Esophagus muscularis mucosa (tissue), 3 donors: ENCODE results near the gene EXD1.

Experiments used
- POLR2A ChIP-seq: fragments of 450-650 bp; IDR thresholded peaks from one replicate; pipeline ENCODE4 v1.6.1; 2017; ENCODE audit warnings: antibody characterized with exemption, moderate library complexity, mild to moderate bottlenecking, low read depth
- TF ChIP-seq, protein P1 (sequence below), 3 experiments: fragments of 200-600 bp in 2 of 3; fragments of 450-650 bp in 1 of 3; sonication (generic) in 2 of 3; IDR thresholded peaks; one replicate each; pipeline ENCODE4 v1.5.1; 2017 to 2019; ENCODE audit warnings: antibody characterized with exemption in 3 of 3, mild to moderate bottlenecking in 2 of 3, moderate library complexity in 1 of 3

DNA sequence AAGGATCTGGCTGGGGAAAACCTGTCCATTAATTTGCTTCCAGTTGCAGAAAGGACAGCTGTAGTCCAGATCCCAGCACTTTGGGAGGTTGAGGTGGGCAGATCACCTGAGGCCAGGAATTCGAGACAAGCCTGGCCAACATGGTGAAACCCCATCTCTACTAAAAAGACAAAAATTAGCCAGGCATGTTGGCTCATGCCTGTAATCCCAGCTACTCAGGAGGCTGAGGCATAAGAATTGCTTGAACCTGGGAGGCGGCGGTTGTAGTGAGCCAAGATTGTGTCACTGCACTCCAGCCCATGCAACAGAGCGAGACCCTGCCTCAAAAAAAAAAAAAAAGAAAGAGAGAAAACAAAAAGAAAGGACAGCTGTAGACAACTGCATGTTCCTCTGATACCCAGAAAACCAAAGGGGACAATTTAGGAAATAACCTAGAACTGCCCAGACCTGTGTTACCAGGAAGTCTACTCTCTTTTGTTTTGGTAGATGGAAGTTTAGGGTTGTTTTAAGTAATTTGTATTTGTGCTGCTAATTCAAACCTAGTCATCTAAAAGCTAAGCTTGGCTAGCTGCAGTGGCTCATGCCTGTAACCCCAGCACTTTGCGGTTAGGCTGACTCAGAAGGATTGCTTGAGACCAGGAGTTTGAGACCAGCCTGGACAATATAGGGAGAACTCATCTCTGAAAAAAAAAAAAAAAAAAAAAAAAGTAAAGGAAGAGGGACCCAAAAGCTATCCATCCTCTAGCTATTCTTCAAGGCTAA is 22.7 kb downstream of the EXD1 start:
- no peak for TF ChIP-seq POLR2A
- TF ChIP-seq, protein P1, sequence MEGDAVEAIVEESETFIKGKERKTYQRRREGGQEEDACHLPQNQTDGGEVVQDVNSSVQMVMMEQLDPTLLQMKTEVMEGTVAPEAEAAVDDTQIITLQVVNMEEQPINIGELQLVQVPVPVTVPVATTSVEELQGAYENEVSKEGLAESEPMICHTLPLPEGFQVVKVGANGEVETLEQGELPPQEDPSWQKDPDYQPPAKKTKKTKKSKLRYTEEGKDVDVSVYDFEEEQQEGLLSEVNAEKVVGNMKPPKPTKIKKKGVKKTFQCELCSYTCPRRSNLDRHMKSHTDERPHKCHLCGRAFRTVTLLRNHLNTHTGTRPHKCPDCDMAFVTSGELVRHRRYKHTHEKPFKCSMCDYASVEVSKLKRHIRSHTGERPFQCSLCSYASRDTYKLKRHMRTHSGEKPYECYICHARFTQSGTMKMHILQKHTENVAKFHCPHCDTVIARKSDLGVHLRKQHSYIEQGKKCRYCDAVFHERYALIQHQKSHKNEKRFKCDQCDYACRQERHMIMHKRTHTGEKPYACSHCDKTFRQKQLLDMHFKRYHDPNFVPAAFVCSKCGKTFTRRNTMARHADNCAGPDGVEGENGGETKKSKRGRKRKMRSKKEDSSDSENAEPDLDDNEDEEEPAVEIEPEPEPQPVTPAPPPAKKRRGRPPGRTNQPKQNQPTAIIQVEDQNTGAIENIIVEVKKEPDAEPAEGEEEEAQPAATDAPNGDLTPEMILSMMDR (IDR thresholded peaks at IDR 0.05): no peak
